Loucy (cell line): ENCODE data around the gene MUSK.

Source experiments
- H2AFZ ChIP-seq: fragments of 200-600 bp; sonication (generic); 2 replicates; pipeline ENCODE4 v1.6.0; 2016; ENCODE audit warnings: antibody characterized with exemption, mild to moderate bottlenecking, low read length, moderate library complexity
- H3F3A ChIP-seq: fragments of 200-600 bp; 2 replicates; pipeline ENCODE4 v1.6.0; 2016; ENCODE audit warnings: antibody characterized with exemption, low read depth, mild to moderate bottlenecking
- H3K27me3 ChIP-seq: fragments of 200-600 bp; sonication (generic); 2 replicates; pipeline ENCODE4 v1.6.1; 2014; ENCODE audit warnings: low read length, mild to moderate bottlenecking; ENCODE audit not compliant: insufficient read depth, poor library complexity, severe bottlenecking
- H3K36me3 ChIP-seq: fragments of 200-600 bp; sonication (generic); 2 replicates; pipeline ENCODE4 v1.6.1; 2016; ENCODE audit warnings: low read length; ENCODE audit not compliant: insufficient read depth
- H3K4me1 ChIP-seq: fragments of 200-600 bp; sonication (generic); 2 replicates; pipeline ENCODE4 v1.5.1; 2014; ENCODE audit warnings: low read length, mild to moderate bottlenecking; ENCODE audit not compliant: insufficient read depth, poor library complexity, severe bottlenecking
- H3K4me2 ChIP-seq: fragments of 200-600 bp; sonication (generic); 2 replicates; pipeline ENCODE4 v1.6.0; 2014; ENCODE audit warnings: antibody characterized with exemption, low read length, low read depth, mild to moderate bottlenecking; ENCODE audit not compliant: poor library complexity, severe bottlenecking
- H3K4me3 ChIP-seq: fragments of 200-600 bp; sonication (generic); 2 replicates; pipeline ENCODE4 v1.5.1; 2014; ENCODE audit warnings: low read length, mild to moderate bottlenecking, mixed read lengths; ENCODE audit not compliant: poor library complexity, severe bottlenecking
- H3K79me2 ChIP-seq: fragments of 200-600 bp; sonication (generic); 2 replicates; pipeline ENCODE4 v1.6.1; 2014; ENCODE audit warnings: low read length; ENCODE audit not compliant: insufficient read depth
- H3K9ac ChIP-seq: fragments of 200-600 bp; sonication (generic); 2 replicates; pipeline ENCODE4 v1.6.0; 2014; ENCODE audit warnings: mild to moderate bottlenecking, low read depth, low read length, moderate library complexity; ENCODE audit not compliant: poor library complexity, severe bottlenecking
- H3K9me2 ChIP-seq: fragments of 200-600 bp; sonication (generic); replicated peaks from 2 replicates; pipeline ENCODE4 v1.6.1; 2016; ENCODE audit warnings: low read depth, low read length, mixed read lengths
- H3K9me3 ChIP-seq: fragments of 200-600 bp; sonication (generic); 2 replicates; pipeline ENCODE4 v1.6.1; 2014; ENCODE audit warnings: mild to moderate bottlenecking, antibody characterized with exemption, low read length, low read depth; ENCODE audit not compliant: insufficient read depth
- H4K20me1 ChIP-seq: fragments of 200-600 bp; sonication (generic); 2 replicates; pipeline ENCODE4 v1.6.0; 2014; ENCODE audit warnings: antibody characterized with exemption, low read length, mild to moderate bottlenecking; ENCODE audit not compliant: insufficient read depth, poor library complexity, severe bottlenecking
- EZH2phosphoT487 ChIP-seq: fragments of 200-600 bp; IDR thresholded peaks from 2 replicates; pipeline ENCODE4 v1.6.1; 2018; ENCODE audit warnings: antibody characterized with exemption, mild to moderate bottlenecking, moderate library complexity, borderline replicate concordance
- TF ChIP-seq, protein P1 (sequence below): fragments of 200-600 bp; sonication (generic); conservative IDR thresholded peaks from 2 replicates; pipeline ENCODE4 v1.5.1; 2014; ENCODE audit warnings: mild to moderate bottlenecking, antibody characterized with exemption, low read length

MUSK gene

DNA sequence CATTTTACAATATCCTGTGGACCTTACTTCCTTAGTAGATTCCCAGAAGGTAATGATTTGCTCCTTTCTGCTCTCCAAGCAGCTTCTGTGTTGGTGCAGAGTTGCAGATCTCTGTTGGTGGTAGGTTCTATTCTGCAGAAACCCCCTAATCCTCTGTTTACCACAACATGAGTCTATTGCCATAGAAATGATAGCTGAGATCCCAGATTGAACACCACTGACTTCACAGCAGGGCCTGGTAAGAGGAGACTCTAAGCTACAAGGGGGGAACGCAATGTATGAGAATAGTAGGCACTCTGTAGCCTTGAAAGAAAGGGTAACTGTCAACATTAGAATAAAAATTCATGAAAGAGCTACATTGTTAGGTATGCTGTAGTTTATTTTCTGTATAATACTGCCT, 59.5 kb downstream of the MUSK start:
- no peak overlapping the region for H3K4me3 ChIP-seq
- H3K4me2 ChIP-seq: no peak overlapping the region

DNA sequence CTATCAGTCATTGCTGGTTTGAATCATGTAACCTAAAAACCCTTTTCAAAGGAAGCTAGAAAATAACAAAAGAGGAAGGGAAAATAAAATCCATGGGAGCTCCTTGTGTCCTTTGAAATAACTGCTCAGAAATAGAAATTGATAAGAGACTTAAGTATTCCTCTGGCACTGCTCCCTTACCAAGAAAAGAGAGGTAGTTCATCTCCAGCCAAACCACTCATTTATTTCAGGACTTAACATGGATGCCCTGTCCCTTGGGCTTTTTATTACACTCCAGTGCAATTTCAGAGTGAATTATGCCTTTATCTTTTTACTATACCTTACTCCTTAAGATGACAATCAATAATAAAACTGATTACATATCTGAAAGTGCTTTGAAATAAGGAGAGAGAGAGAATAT, 61.0 kb downstream of the MUSK start:
- no peaks in the 10 kb centered on the region for H3K9me3 ChIP-seq
- H3K9ac ChIP-seq: no peak overlapping the region
- H3K4me3 ChIP-seq: no peak overlapping the region
- H3K4me2 ChIP-seq: no peak overlapping the region
- H3K4me1 ChIP-seq: no peaks in the 10 kb centered on the region
- no peak overlapping the region for H2AFZ ChIP-seq
- H3K36me3 ChIP-seq: no peaks in the 10 kb centered on the region
- no peaks in the 10 kb centered on the region for H4K20me1 ChIP-seq
- TF ChIP-seq EZH2phosphoT487: no peak
- TF ChIP-seq, protein P1, sequence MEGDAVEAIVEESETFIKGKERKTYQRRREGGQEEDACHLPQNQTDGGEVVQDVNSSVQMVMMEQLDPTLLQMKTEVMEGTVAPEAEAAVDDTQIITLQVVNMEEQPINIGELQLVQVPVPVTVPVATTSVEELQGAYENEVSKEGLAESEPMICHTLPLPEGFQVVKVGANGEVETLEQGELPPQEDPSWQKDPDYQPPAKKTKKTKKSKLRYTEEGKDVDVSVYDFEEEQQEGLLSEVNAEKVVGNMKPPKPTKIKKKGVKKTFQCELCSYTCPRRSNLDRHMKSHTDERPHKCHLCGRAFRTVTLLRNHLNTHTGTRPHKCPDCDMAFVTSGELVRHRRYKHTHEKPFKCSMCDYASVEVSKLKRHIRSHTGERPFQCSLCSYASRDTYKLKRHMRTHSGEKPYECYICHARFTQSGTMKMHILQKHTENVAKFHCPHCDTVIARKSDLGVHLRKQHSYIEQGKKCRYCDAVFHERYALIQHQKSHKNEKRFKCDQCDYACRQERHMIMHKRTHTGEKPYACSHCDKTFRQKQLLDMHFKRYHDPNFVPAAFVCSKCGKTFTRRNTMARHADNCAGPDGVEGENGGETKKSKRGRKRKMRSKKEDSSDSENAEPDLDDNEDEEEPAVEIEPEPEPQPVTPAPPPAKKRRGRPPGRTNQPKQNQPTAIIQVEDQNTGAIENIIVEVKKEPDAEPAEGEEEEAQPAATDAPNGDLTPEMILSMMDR: no peak
- no peaks in the 10 kb centered on the region for H3K27me3 ChIP-seq
- H3K9me2 ChIP-seq: no peaks in the 10 kb centered on the region
- H3K79me2 ChIP-seq: no peaks in the 10 kb centered on the region
- no peaks in the 10 kb centered on the region for H3F3A ChIP-seq

More for the DNA sequence above, 59.5 kb downstream of the MUSK start:
- no peaks in the 10 kb centered on the region for H3K9me3 ChIP-seq
- no peaks in the 10 kb centered on the region for H3K79me2 ChIP-seq
- H3K27me3 ChIP-seq: no peaks in the 10 kb centered on the region
- H3K9ac ChIP-seq: no peak overlapping the region
- H2AFZ ChIP-seq: no peak overlapping the region
- no peaks in the 10 kb centered on the region for H3K9me2 ChIP-seq
- H3F3A ChIP-seq: no peaks in the 10 kb centered on the region
- no peaks in the 10 kb centered on the region for H4K20me1 ChIP-seq
- H3K36me3 ChIP-seq: no peaks in the 10 kb centered on the region
- H3K4me1 ChIP-seq: no peaks in the 10 kb centered on the region
- no peak for TF ChIP-seq EZH2phosphoT487
- TF ChIP-seq, protein P1: no peak

DNA sequence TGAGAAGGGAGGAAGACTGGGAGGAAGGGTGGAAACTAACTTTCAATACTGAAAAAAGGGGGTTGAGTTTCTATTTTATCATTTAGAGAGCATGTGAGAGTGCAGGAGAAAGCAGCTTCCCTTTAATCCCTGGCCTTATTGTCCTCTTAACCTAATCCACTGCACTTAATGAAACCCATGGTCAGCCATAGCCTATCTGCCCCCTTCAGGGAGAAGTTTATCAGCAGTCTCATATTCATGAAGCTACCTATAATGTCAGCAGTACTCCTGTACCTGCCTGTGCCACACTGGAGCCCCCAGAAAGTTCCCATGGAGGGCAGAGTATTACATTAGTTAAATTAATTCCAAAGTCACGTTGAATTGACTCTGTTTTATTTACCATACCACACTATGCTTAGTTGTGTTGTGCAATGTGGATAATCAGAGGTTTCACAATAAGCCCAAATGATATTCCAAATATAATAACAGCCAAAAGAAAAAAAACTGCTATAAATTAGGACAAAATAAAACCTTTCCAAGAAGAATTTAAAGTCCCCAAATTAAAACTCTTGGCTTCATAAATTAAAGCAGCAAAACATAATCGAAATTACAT, 62.9 kb downstream of the MUSK start:
- Histone ChIP-seq H3K4me3 (no peak overlapping the region), H3K4me1 (no peaks in the 10 kb centered on the region), H3K4me2 (no peak overlapping the region), H3K9ac (no peak overlapping the region), H3K9me3 (no peaks in the 10 kb centered on the region), H2AFZ (no peak overlapping the region), H3K79me2 (no peaks in the 10 kb centered on the region), H3K9me2 (no peaks in the 10 kb centered on the region), H3K27me3 (no peaks in the 10 kb centered on the region), H3K36me3 (no peaks in the 10 kb centered on the region), H3F3A (no peaks in the 10 kb centered on the region), H4K20me1 (no peaks in the 10 kb centered on the region)
- TF ChIP-seq, protein P1: no peak
- TF ChIP-seq EZH2phosphoT487: no peak
